RKO (cell line): ENCODE measurements around the gene NCS1.
"Not testable (repeated sequence)": the region's sequence is repeated elsewhere in the genome, so short reads cannot be mapped to it uniquely, and the experiment has no call there.

Experiments
- DNase-seq: peaks from one replicate; pipeline ENCODE4 v3.0.0-alpha.2; 2016; ENCODE audit warnings: low spot score

The NCS1 gene

DNA sequence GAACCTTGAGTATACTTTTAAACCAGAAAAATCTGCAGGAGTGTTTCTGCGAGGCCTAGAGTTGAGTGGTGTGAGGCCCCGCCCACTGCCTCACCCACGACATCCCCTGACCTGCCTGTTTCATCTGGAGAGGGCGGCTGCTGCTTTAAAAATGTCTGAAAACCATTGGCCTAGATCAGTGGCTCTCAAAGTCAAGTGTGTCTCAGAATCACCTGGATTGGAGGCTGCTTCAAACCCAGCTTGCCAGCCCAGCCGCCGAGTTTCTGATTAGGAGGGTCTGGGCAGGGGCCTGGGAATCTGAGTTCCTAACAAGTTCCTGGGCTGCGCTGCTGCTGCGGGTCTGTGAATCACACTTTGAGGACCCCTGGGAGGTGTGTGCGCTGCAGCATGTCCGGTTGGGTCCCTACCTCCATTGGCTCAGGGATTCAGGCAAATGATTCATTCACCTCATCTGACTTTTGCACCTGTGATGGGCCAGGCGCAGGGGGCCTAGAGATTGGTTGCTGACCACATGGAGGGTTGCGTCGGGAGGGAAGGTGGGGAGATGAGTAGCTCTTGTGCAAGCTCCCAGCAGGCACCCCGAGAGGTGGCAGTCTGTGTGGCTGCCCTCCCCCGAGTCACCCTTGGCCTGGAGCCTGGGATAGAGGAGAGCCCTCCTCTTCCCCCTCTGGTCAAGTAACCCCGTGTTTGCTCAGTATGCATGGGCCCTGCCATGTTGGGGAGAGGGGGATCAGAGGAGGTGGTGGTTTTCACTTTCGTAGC, 65.7 kb downstream of the NCS1 start:
- DNase-seq = no peak

DNA sequence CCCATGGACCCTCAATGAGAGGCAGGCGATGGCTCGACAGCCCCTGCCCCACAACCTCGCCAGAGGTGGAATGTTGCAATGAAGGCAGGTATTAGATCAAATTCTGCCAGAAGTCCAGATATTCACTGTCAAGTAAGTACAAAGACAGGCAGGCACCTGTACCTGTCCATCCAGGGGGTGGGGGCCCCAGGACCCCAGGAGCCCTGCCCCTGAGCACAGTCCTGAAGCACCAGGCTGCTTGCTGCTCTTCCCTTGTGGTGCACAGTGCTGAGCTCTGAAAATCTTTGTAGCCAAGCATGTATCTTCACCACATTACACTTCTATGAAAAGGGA, 67.1 kb downstream of the NCS1 start:
- no peak for DNase-seq

GRCh38 chr9:130239741-130240241, 67.6 kb downstream of the NCS1 start:
- peak; percentile 55 for DNase-seq

GRCh38 chr9:130240410-130241197, 68.4 kb downstream of the NCS1 start:
- DNase-seq = peak; percentile 89

DNA sequence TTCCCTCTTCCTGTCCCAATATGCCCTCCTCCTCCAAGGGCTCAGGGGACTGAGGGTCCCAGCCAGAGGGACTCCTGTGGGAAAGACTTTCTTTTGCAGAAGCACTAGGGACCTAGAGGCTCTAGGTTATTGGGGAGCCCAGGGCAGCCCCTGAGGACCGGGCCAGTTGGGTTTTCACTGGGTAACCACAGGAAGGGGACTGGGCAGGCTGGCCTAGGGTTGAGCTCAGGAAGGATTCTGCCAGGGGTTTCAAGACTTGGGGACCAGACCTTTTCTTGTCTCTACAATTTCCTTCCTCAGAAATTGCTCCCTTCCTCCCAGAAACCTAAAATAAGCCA, 69.0 kb downstream of the NCS1 start:
- no peak for DNase-seq

- DNase-seq = no peak
Observed at GRCh38 chr9:130242270-130243014, 70.2 kb downstream of the NCS1 start.

GRCh38 chr9:130243015-130243881, 71.0 kb downstream of the NCS1 start:
- peak; percentile 86 for DNase-seq

- no peak for DNase-seq
Observed at GRCh38 chr9:130243882-130244170, 71.6 kb downstream of the NCS1 start.

DNA sequence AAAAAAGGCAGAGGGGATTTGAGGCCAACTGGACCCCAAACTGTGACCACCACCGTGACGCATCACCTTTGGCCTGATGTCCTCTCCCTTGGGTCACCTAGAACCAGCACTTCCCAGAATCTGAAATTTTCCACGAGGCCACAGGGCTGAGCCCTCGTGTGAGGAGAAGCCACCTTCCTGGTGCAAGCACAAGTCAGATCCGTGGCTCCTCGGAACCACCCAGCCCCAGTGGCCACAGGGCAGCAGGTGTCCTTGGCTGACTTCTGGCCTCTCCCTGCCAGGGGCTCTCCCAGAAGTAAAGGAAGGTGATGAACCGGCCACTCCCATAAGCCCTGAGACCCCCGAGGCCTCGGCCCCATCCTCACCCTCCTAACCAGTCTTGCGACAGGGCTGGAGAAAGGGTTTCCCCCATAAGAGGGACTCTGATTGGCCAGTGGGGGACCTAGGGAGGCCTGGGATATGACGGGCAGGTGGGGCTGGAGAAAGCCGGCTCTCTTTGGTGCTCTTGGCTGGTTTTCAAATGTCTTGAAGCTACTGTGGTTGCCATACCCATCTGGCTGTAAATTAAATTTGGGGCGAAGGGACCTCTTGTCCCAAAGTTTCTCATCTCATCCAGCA, 72.5 kb downstream of the NCS1 start:
- DNase-seq = no peak

DNA sequence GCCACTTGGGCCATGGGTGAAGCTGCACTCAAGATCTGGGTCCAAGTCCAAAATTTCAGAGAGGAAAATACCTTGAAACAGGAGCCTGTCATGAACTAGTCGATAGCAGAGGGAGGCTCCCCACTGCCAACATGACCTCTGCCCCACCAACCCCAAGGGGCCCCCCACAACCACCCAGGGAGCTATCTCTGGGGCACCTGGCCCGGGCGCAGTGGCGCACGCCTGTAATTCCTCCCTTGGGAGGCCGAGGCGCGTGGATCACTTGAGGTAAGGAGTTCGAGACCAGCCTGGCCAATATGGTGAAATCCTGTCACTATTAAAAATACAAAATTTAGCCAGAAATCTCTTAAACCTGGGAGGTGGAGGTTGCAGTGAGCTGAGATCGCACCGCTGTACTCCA, 73.3 kb downstream of the NCS1 start:
- no peak for DNase-seq

GRCh38 chr9:130246126-130246525, 73.9 kb downstream of the NCS1 start:
- DNase-seq = no peak

DNA sequence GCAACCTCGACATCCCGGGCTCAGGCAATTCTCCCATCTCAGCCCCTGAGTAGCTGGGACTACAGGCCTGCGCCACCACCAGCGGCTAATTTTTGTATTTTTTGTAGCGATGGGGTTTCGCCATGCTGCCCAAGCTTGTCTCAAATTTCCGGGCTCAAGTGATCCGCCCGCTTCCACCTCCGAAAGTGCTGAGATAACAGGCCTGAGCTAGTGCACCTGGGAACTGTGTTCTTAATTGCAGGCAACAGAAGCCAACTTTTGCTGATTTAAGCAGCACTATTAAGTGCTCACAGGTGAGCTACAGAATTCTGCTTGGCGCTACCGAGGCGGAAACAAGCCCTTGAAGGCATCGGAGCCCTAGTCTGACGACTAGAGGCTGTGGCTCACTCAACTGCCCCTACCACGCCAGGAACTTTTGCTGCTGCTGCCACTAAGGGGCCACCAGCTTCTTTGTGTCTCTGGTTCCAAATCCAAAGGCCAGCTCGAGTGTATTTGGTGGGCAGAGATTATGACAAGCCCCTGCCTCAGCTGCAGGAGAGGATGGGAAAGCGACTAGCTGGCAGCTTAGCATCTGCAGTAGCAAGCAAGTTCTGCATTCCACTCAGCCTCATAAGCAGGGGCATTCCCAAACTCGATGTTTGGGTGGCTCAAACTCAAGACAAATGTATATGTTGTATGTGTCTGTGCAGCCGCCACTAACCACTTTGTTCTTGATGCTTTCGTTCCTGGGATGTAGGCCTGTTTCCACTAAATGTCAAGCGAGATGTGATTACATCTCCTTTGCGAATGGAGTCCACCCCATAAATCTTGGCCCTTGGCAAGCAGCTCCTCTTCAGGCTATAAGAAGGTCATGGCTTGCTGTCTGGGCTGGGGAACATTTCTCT, 82.8 kb downstream of the NCS1 start:
- DNase-seq = no peak

- DNase-seq = no peak
Observed at GRCh38 chr9:130255631-130256134, 83.5 kb downstream of the NCS1 start.

DNA sequence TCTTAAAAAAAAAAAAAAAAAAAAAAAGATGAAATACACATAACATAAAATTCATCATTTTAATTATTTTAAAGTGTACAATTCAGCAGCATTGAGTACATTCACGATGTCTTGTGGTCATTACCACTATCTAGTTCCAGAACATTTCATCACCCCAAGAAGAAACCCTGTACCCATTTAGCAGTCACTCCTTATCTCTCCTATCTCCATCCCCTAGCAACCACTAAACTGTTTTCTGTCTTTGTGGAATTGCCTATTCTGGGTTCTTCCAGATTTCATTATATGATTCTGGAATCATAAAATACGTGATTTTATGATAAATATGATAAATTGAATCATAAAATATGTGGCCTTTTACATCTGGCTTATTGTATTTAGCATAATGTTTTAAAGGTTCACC, 84.4 kb downstream of the NCS1 start:
- DNase-seq = no peak

GRCh38 chr9:130258137-130258536, 85.9 kb downstream of the NCS1 start:
- not testable (repeated sequence) for DNase-seq

DNA sequence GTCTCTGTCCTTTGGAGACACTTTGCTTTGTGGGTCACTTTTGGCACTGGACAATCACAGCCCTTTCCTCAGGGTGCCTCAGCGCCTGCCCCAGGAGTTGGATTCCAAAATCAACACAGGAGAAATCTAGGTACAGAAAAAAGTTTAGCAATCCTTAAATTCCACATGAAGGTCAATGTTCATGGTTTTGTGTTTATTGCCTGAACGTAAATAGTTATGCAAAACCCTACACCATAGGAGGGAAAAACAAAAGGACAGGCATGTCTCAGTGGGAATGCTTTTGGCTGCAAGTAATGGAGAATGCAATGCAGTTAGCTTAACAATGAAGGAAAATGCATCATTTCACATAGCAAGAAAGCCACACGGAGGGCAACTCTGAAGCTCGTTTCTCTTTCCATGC, 86.8 kb downstream of the NCS1 start:
- no peak for DNase-seq

DNA sequence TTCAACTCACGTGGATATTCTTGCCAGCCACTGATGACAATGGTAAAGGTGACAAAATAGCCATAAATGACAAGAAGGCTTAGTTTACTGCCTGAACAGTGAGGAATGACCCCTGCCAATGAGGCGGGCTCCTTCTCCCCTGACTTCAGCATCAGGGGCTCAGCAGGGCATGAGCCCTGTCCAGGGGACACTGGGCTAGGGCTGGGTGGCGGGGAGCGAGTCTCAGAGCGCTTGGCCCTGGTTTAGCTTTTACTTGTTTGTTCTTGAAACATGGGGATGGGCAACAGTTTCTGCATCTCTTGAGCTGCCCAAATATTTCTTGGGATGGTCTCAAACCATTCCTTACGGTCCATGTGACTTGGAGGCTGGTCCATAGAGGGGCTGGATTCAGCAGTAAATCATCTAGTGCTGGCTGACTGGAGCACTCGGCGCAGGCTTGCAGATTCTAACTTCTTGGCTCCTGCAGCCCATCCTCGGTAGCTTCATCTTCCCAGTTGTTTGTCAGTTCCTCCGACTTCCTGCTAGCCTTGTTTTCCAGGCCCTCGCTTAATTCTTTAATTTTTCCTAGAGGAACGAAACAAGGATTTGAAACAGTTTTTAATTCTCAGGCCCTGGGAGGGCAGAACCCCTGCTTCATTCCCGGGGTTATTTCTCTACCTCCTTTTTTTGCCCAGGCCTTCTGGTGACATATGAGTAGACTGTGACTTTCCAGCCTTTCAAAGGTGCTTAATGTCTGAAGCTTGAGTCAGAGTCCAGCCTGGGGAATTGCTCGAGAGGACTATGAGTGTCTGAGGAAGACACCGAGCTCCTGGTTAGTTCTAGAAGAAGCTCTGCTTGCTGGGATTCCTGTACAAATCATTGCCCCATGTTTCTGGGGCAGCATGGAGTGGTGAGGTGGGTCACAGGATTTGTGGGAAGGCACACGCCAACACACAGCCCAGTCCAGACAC, 88.9 kb downstream of the NCS1 start:
- no peak for DNase-seq

DNA sequence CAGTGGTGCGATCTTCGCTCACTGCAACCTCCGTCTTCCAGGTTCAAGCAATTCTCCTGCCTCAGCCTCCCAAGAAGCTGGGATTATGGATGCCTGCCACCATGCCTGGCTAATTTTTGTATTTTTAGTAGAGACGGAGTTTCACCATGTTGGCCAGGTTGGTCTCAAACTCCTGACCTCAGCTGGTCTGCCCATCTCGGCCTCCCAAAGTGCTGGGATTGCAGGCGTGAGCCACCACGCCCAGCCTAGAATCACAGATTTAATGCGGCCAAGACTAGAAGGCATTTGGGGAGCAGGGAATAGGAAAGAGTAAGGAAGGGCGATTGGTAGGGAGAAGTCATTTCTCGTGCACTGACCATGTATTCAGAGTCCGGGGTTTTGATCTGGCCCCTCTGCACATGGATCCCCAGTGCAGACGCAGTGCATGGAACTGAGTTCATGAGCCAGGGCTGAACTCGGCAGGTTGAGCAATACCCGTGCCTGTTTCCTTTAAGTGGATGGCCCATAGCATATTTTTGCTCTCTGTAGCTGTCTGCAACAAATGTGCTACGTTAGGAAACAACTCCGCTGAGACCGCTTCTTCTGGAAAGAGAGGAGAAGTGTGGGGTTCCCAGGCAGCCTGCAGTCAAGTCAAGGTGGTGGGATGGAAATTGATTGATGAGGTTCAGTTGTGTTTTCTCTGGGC, 90.0 kb downstream of the NCS1 start:
- no peak for DNase-seq

- DNase-seq = no peak
Observed at GRCh38 chr9:130262771-130263170, 90.6 kb downstream of the NCS1 start.
